ENCODE data around the gene SEC14L1.
A peak's percentile ranks its signal among the peaks of the same experiment; 100 is the strongest.

SEC14L1 gene

DNA sequence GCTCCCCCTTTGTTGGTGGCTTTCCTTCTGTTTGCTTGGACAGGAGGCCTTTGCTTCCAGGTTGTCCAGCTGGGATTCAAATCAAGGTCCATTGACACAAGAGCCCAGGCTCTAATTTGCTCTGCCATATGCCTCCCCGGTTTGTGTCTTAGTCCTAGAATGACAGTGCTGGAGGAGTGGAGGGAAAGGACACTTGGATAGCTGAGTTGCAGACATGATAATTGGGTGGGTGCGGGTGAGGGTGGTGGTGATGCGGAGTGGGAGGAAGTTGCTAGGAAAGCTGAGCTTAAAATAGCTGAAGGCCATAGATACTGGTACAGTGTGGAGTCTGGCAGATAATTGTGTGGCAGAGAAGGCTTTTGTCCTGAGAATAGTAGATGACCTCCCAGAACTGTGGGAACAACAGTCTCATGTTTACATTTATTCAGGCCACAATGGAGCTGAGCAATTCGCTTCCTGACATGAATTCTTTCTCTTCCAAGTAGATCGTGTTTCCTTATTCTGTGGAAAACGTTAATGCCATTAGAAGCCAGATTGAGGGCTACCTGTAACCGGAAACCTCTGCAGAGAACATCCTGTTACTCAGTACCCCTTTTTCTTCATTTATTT lies 23.8 kb downstream of the SEC14L1 start:
- Histone ChIP-seq H2AK5ac (ENCODE audit: low read length, severe bottlenecking) (no peak overlapping the region), H3K36me3 (ENCODE audit: control insufficient read depth in 1 of 2, insufficient read depth in 2 of 2, low read depth in 1 of 2, low read length in 2 of 2) (peaks cover 20 to 25% of the 10 kb centered on the region in 2 experiments), H3K9me3 (ENCODE audit: control insufficient read depth, low read length) (peaks cover 13% of the 10 kb centered on the region), H3K27me3 (ENCODE audit: control insufficient read depth in 1 of 2, insufficient read depth in 1 of 2, low read length in 2 of 2) (no peaks in the 10 kb centered on the region), H3K4me3 (ENCODE audit: insufficient read depth in 1 of 2, low read depth in 1 of 2, low read length in 2 of 2) (no peak overlapping the region), H3K14ac (ENCODE audit: low read length in 2 of 2) (no peak overlapping the region), H3K79me1 (replicated peaks; ENCODE audit: low read length, poor library complexity, severe bottlenecking) (no peaks in the 10 kb centered on the region), H2BK5ac (ENCODE audit: low read depth, low read length, poor library complexity, severe bottlenecking) (no peak overlapping the region), H3K18ac (ENCODE audit: low read depth in 1 of 2, low read length in 2 of 2) (no peak overlapping the region), H4K8ac (ENCODE audit: low read length) (no peak overlapping the region), H4K91ac (ENCODE audit: low read length) (no peak overlapping the region), H2AFZ (ENCODE audit: low read depth, low read length) (no peak overlapping the region), H2BK120ac (ENCODE audit: low read depth, low read length) (peak overlapping the region; percentile 21), H3K4ac (ENCODE audit: low read depth in 1 of 2, low read length in 2 of 2) (peak overlapping the region in 1 of 2 experiments; percentile 5), H3K4me1 (ENCODE audit: control insufficient read depth, insufficient read depth, low read depth, low read length) (peaks cover 19% of the 10 kb centered on the region), H3K23ac (ENCODE audit: low read length in 2 of 2) (no peak overlapping the region), H2BK15ac (ENCODE audit: low read depth, poor library complexity, severe bottlenecking) (no peak overlapping the region), H3K27ac (ENCODE audit: low read length, poor library complexity, severe bottlenecking) (peak overlapping the region; percentile 26), H3K4me2 (ENCODE audit: low read length, poor library complexity, severe bottlenecking) (no peak overlapping the region), H3K9ac (ENCODE audit: low read length) (no peak overlapping the region), H2BK12ac (ENCODE audit: low read length in 2 of 2) (no peak overlapping the region)
- WGBS, result 58% methylated on average over 7 of the region's 7 CpGs
- peak; percentile 55 for DNase-seq

DNA sequence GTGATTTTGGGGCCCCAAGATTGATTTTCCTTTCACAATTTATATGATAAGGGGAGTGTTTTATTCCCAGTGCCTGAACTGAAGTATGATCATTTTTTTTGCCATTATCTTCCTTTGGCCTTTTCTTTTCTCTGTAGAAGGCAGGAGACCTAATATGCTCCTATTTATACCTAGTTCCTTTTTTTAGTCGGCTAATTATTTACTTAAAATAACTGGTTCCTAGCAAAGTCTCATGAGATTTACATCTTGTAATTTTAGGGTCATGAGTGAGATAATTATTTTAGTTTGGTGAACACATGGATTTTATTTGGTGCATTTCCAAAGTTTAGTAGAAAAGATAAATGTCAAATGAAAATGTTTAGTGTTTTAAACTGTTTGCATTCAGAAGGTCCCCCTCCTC lies 24.8 kb downstream of the SEC14L1 start:
- no peak overlapping the region for H2BK12ac ChIP-seq (ENCODE audit: low read length in 2 of 2)
- no CpG with 5 or more reads among the region's 1 CpG for WGBS
- H3K4me1 ChIP-seq (ENCODE audit: control insufficient read depth, insufficient read depth, low read depth, low read length), result peaks cover 19% of the 10 kb centered on the region
- no peak overlapping the region for H4K91ac ChIP-seq (ENCODE audit: low read length)
- no peak overlapping the region for H3K18ac ChIP-seq (ENCODE audit: low read depth in 1 of 2, low read length in 2 of 2)
- no peak overlapping the region for H3K9ac ChIP-seq (ENCODE audit: low read length)
- DNase-seq, result no peak
- H2BK120ac ChIP-seq (ENCODE audit: low read depth, low read length), result no peak overlapping the region
- no peak overlapping the region for H3K27ac ChIP-seq (ENCODE audit: low read length, poor library complexity, severe bottlenecking)
- H3K27me3 ChIP-seq (ENCODE audit: control insufficient read depth in 1 of 2, insufficient read depth in 1 of 2, low read length in 2 of 2), result no peaks in the 10 kb centered on the region
- no peak overlapping the region for H4K8ac ChIP-seq (ENCODE audit: low read length)
- H3K14ac ChIP-seq (ENCODE audit: low read length in 2 of 2), result no peak overlapping the region
- no peak overlapping the region for H2AK5ac ChIP-seq (ENCODE audit: low read length, severe bottlenecking)
- H3K4ac ChIP-seq (ENCODE audit: low read depth in 1 of 2, low read length in 2 of 2), result no peak overlapping the region
- peaks cover 20 to 25% of the 10 kb centered on the region in 2 experiments for H3K36me3 ChIP-seq (ENCODE audit: control insufficient read depth in 1 of 2, insufficient read depth in 2 of 2, low read depth in 1 of 2, low read length in 2 of 2)
- no peak overlapping the region for H3K23ac ChIP-seq (ENCODE audit: low read length in 2 of 2)
- H3K9me3 ChIP-seq (ENCODE audit: control insufficient read depth, low read length), result peaks cover 13% of the 10 kb centered on the region
- H3K4me3 ChIP-seq (ENCODE audit: insufficient read depth in 1 of 2, low read depth in 1 of 2, low read length in 2 of 2), result no peak overlapping the region
- H2AFZ ChIP-seq (ENCODE audit: low read depth, low read length), result no peak overlapping the region
- H2BK5ac ChIP-seq (ENCODE audit: low read depth, low read length, poor library complexity, severe bottlenecking), result no peak overlapping the region
- no peak overlapping the region for H2BK15ac ChIP-seq (ENCODE audit: low read depth, poor library complexity, severe bottlenecking)
- H3K4me2 ChIP-seq (ENCODE audit: low read length, poor library complexity, severe bottlenecking), result no peak overlapping the region
- H3K79me1 ChIP-seq (replicated peaks; ENCODE audit: low read length, poor library complexity, severe bottlenecking), result peaks cover 2% of the 10 kb centered on the region

DNA sequence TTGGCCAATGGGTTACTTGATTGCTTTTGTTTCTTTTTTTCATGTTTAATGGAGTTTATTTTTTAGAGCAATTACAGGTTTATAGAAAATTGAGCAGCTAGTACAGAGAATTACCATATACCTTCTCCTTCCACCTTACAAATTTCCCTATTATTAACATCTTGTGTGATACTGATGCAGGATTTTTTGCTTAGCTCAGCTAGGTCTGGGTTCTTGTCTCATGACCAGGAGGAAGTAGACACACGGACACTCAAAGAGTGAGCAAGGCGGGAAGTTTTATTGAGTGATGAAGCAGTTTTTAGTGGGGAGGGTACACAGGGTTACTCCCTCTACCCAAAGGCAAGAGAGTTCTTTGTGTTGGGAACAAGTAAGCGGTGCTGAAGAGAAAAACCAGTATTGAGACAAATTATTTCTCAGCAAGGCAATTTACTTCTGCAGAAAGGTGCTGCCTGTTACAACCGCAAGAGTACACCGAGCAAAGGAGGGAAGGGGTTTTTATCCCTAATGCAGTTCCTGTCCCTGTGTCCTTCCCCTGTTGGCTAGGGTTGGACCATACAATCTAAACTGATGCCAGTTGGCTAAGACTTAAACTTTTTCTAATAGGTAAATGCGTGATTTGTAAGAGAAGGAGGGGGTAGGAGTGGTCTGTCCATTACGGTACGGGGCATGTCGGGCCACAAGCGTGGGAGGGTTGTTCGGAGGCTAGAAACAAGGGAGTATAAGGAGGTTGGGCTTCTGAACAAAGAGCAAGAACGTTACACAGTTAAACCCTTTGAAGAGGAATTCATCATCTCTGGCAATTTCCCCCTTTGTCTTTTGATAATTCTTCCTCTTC lies 26.9 kb downstream of the SEC14L1 start:
- H2AFZ ChIP-seq (ENCODE audit: low read depth, low read length), result no peak overlapping the region
- H4K91ac ChIP-seq (ENCODE audit: low read length), result no peak overlapping the region
- no peak overlapping the region for H3K14ac ChIP-seq (ENCODE audit: low read length in 2 of 2)
- peaks cover 13% of the 10 kb centered on the region for H3K9me3 ChIP-seq (ENCODE audit: control insufficient read depth, low read length)
- no peak overlapping the region for H2AK5ac ChIP-seq (ENCODE audit: low read length, severe bottlenecking)
- no peak overlapping the region for H3K27ac ChIP-seq (ENCODE audit: low read length, poor library complexity, severe bottlenecking)
- no peak overlapping the region for H3K4me2 ChIP-seq (ENCODE audit: low read length, poor library complexity, severe bottlenecking)
- no peak overlapping the region for H3K9ac ChIP-seq (ENCODE audit: low read length)
- H3K36me3 ChIP-seq (ENCODE audit: control insufficient read depth in 1 of 2, insufficient read depth in 2 of 2, low read depth in 1 of 2, low read length in 2 of 2), result peaks cover 25% of the 10 kb centered on the region in 2 experiments
- no peak overlapping the region for H2BK15ac ChIP-seq (ENCODE audit: low read depth, poor library complexity, severe bottlenecking)
- peaks cover 2% of the 10 kb centered on the region for H3K79me1 ChIP-seq (replicated peaks; ENCODE audit: low read length, poor library complexity, severe bottlenecking)
- WGBS, result 97% methylated on average over 10 of the region's 12 CpGs
- no peak for DNase-seq
- no peak overlapping the region for H3K18ac ChIP-seq (ENCODE audit: low read depth in 1 of 2, low read length in 2 of 2)
- H2BK12ac ChIP-seq (ENCODE audit: low read length in 2 of 2), result no peak overlapping the region
- H4K8ac ChIP-seq (ENCODE audit: low read length), result no peak overlapping the region
- H2BK5ac ChIP-seq (ENCODE audit: low read depth, low read length, poor library complexity, severe bottlenecking), result no peak overlapping the region
- H3K23ac ChIP-seq (ENCODE audit: low read length in 2 of 2), result no peak overlapping the region
- H2BK120ac ChIP-seq (ENCODE audit: low read depth, low read length), result no peak overlapping the region
- no peaks in the 10 kb centered on the region for H3K27me3 ChIP-seq (ENCODE audit: control insufficient read depth in 1 of 2, insufficient read depth in 1 of 2, low read length in 2 of 2)
- H3K4me3 ChIP-seq (ENCODE audit: insufficient read depth in 1 of 2, low read depth in 1 of 2, low read length in 2 of 2), result no peak overlapping the region
- H3K4ac ChIP-seq (ENCODE audit: low read depth in 1 of 2, low read length in 2 of 2), result no peak overlapping the region
- H3K4me1 ChIP-seq (ENCODE audit: control insufficient read depth, insufficient read depth, low read depth, low read length), result peaks cover 14% of the 10 kb centered on the region

DNA sequence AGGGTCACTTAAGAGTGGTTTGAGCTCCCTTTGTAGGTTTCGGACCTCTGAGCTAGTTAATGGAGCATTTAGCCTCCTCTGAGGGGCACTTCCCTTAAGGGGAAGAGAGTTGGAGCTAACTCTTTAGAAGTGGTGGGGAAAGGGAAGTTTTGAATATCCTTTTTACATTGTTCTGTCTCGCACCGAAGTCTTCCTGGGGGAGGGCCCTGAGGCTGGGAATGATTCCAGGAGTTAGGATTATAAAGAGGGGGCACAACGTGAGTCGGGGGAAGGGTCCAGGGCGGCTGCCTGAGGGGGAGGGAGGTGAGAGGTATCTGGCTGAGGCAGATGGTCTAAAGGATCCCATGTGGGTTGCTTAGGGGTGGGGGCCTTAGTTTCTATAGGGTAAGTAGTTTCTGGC lies 32.3 kb downstream of the SEC14L1 start:
- no peaks in the 10 kb centered on the region for H3K4me1 ChIP-seq (ENCODE audit: control insufficient read depth, insufficient read depth, low read depth, low read length)
- no peak overlapping the region for H3K14ac ChIP-seq (ENCODE audit: low read length in 2 of 2)
- H3K18ac ChIP-seq (ENCODE audit: low read depth in 1 of 2, low read length in 2 of 2), result no peak overlapping the region
- H3K36me3 ChIP-seq (ENCODE audit: control insufficient read depth in 1 of 2, insufficient read depth in 2 of 2, low read depth in 1 of 2, low read length in 2 of 2), result peaks cover 25 to 39% of the 10 kb centered on the region in 2 experiments
- H2BK15ac ChIP-seq (ENCODE audit: low read depth, poor library complexity, severe bottlenecking), result no peak overlapping the region
- H2AFZ ChIP-seq (ENCODE audit: low read depth, low read length), result no peak overlapping the region
- no peak overlapping the region for H4K8ac ChIP-seq (ENCODE audit: low read length)
- no peak overlapping the region for H3K4ac ChIP-seq (ENCODE audit: low read depth in 1 of 2, low read length in 2 of 2)
- no peaks in the 10 kb centered on the region for H3K27me3 ChIP-seq (ENCODE audit: control insufficient read depth in 1 of 2, insufficient read depth in 1 of 2, low read length in 2 of 2)
- H2BK12ac ChIP-seq (ENCODE audit: low read length in 2 of 2), result no peak overlapping the region
- peaks cover 7% of the 10 kb centered on the region for H3K79me1 ChIP-seq (replicated peaks; ENCODE audit: low read length, poor library complexity, severe bottlenecking)
- 93% methylated on average over 6 of the region's 6 CpGs for WGBS
- no peak overlapping the region for H3K9ac ChIP-seq (ENCODE audit: low read length)
- no peak overlapping the region for H2BK5ac ChIP-seq (ENCODE audit: low read depth, low read length, poor library complexity, severe bottlenecking)
- no peak overlapping the region for H4K91ac ChIP-seq (ENCODE audit: low read length)
- no peak overlapping the region for H2AK5ac ChIP-seq (ENCODE audit: low read length, severe bottlenecking)
- H3K23ac ChIP-seq (ENCODE audit: low read length in 2 of 2), result no peak overlapping the region
- H3K4me2 ChIP-seq (ENCODE audit: low read length, poor library complexity, severe bottlenecking), result no peak overlapping the region
- H3K4me3 ChIP-seq (ENCODE audit: insufficient read depth in 1 of 2, low read depth in 1 of 2, low read length in 2 of 2), result no peak overlapping the region
- no peak overlapping the region for H3K27ac ChIP-seq (ENCODE audit: low read length, poor library complexity, severe bottlenecking)
- DNase-seq, result no peak
- H2BK120ac ChIP-seq (ENCODE audit: low read depth, low read length), result no peak overlapping the region
- H3K9me3 ChIP-seq (ENCODE audit: control insufficient read depth, low read length), result peaks cover 22% of the 10 kb centered on the region

Measured in mesenchymal stem cell (in vitro differentiated cells and primary cell).